GM23338 (cell line): ENCODE data around the gene RPS3A. TPM values are rescaled to one million over a fixed set of nuclear protein-coding genes. Genes with fewer than 3 reads are reported as not detected.

ENCODE experiments used
- ATAC-seq: fragments of 200-7000 bp; cut with Tn5 transposase; 3 replicates; pipeline ENCODE4 v1.9.1; 2020
- DNase-seq: peaks from one replicate; pipeline ENCODE4 v3.0.0-alpha.2; 2015; ENCODE audit warnings: low spot score
- H2AFZ ChIP-seq: fragments of 200-600 bp; sonication (generic); 2 replicates; pipeline ENCODE4 v1.8.0; 2016; ENCODE audit warnings: antibody characterized with exemption, mild to moderate bottlenecking, moderate library complexity
- H3F3A ChIP-seq: fragments of 200-600 bp; sonication (generic); replicated peaks from 2 replicates; pipeline ENCODE4 v1.8.0; 2017; ENCODE audit warnings: antibody characterized with exemption, mixed run types, low read depth
- H3K27ac ChIP-seq: fragments of 200-600 bp; sonication (generic); 2 replicates; pipeline ENCODE4 v1.6.1; 2016; ENCODE audit warnings: low read depth
- H3K27me3 ChIP-seq: fragments of 200-600 bp; sonication (generic); 2 replicates; pipeline ENCODE4 v1.8.0; 2016; ENCODE audit warnings: mild to moderate bottlenecking, mixed run types, moderate library complexity; ENCODE audit not compliant: insufficient read depth
- H3K36me3 ChIP-seq: fragments of 200-600 bp; sonication (generic); 2 replicates; pipeline ENCODE4 v1.8.0; 2016; ENCODE audit warnings: mild to moderate bottlenecking; ENCODE audit not compliant: insufficient read depth
- H3K4me1 ChIP-seq: fragments of 200-600 bp; sonication (generic); 2 replicates; pipeline ENCODE4 v1.8.0; 2016; ENCODE audit warnings: mild to moderate bottlenecking, moderate library complexity; ENCODE audit not compliant: insufficient read depth
- H3K4me2 ChIP-seq: fragments of 200-600 bp; sonication (generic); 2 replicates; pipeline ENCODE4 v1.7.1; 2017; ENCODE audit warnings: mixed run types
- H3K4me3 ChIP-seq: fragments of 200-600 bp; sonication (generic); 2 replicates; pipeline ENCODE4 v1.6.1; 2016; ENCODE audit warnings: mixed run types
- H3K79me2 ChIP-seq: fragments of 200-600 bp; sonication (generic); replicated peaks from 2 replicates; pipeline ENCODE4 v1.8.0; 2017; ENCODE audit warnings: mild to moderate bottlenecking; ENCODE audit not compliant: insufficient read depth
- H3K9me2 ChIP-seq: fragments of 200-600 bp; sonication (generic); 2 replicates; pipeline ENCODE4 v1.8.0; 2017; ENCODE audit not compliant: insufficient read depth
- H4K20me1 ChIP-seq: fragments of 200-600 bp; sonication (generic); replicated peaks from 2 replicates; pipeline ENCODE4 v1.8.0; 2017; ENCODE audit warnings: mild to moderate bottlenecking; ENCODE audit not compliant: insufficient read depth
- H3K27ac Mint-ChIP-seq: 2 replicates; pipeline ENCODE4 v1.8.0; 2020; ENCODE audit warnings: inconsistent platforms, mild to moderate bottlenecking, moderate library complexity, mixed read lengths
- H3K27me3 Mint-ChIP-seq: 3 replicates; pipeline ENCODE4 v1.8.0; 2022; ENCODE audit warnings: low read depth, mild to moderate bottlenecking, moderate library complexity, mixed read lengths, inconsistent platforms; ENCODE audit not compliant: insufficient read depth, poor library complexity
- H3K36me3 Mint-ChIP-seq: 3 replicates; pipeline ENCODE4 v1.8.0; 2021; ENCODE audit warnings: low read depth, mild to moderate bottlenecking, inconsistent platforms, moderate library complexity, mixed read lengths
- H3K4me1 Mint-ChIP-seq: 3 replicates; pipeline ENCODE4 v1.8.0; 2020; ENCODE audit warnings: mild to moderate bottlenecking, inconsistent platforms, mixed read lengths
- H3K4me3 Mint-ChIP-seq: 3 replicates; pipeline ENCODE4 v1.8.0; 2021; ENCODE audit warnings: moderate library complexity, mild to moderate bottlenecking, inconsistent platforms, mixed read lengths
- H3K9me3 Mint-ChIP-seq: 3 replicates; pipeline ENCODE4 v1.8.0; 2020; ENCODE audit warnings: moderate library complexity, mild to moderate bottlenecking, inconsistent platforms, mixed read lengths
- CTCF ChIP-seq, 2 experiments: fragments of 200-600 bp in 1 of 2; sonication (generic) in 1 of 2; conservative IDR thresholded peaks; 2 replicates each; pipeline versions ENCODE4 v1.5.1 to v1.6.1; 2016 to 2017; ENCODE audit warnings: antibody characterized with exemption in 2 of 2, low read depth in 2 of 2, mild to moderate bottlenecking in 2 of 2, moderate library complexity in 1 of 2
- ETS1 ChIP-seq: IDR thresholded peaks from 2 replicates; pipeline ENCODE4 v1.6.1; 2016; ENCODE audit warnings: antibody characterized with exemption
- EZH2phosphoT487 ChIP-seq: fragments of 200-600 bp; sonication (generic); IDR thresholded peaks from one replicate; pipeline ENCODE4 v1.8.1; 2018; ENCODE audit warnings: antibody characterized with exemption; ENCODE audit not compliant: unreplicated experiment
- NANOG ChIP-seq: IDR thresholded peaks from 2 replicates; pipeline ENCODE4 v1.6.1; 2016; ENCODE audit warnings: antibody characterized with exemption, borderline replicate concordance
- REST ChIP-seq: IDR thresholded peaks from one replicate; pipeline ENCODE4 v1.6.1; 2018; ENCODE audit warnings: antibody characterized with exemption; ENCODE audit not compliant: unreplicated experiment
- STAT1 ChIP-seq: IDR thresholded peaks from one replicate; pipeline ENCODE4 v1.6.1; 2016; ENCODE audit warnings: antibody characterized with exemption; ENCODE audit not compliant: unreplicated experiment
- ZNF114 ChIP-seq: fragments of 250-450 bp; sonication (Bioruptor Pico); IDR thresholded peaks from 2 replicates; pipeline ENCODE4 v1.5.0; 2020; ENCODE audit warnings: mild to moderate bottlenecking, moderate library complexity
- polyA plus RNA-seq: library from polyadenylated mRNA; unstranded; fragments of >200 nt; fragmentation: Nextera tagmentation; extraction: Ambion mirVana; gene quantifications from 2 replicates; pipeline ENCODE4 v1.2.1, GENCODE V29; 2016
- total RNA-seq: library from RNA; depleted of rRNA; stranded (reverse); fragments of >200 nt; shearing (Covaris generic); gene quantifications from 2 replicates; pipeline ENCODE4 v1.2.3, GENCODE V29; 2014

The RPS3A gene
- total and polyA plus RNA-seq, 2 experiments from 2014 or later, result 2,486 to 3,506 TPM

- TF ChIP-seq ETS1, result no peak
- TF ChIP-seq EZH2phosphoT487, result no peak
- no peak for TF ChIP-seq STAT1
- no peak for TF ChIP-seq ZNF114 (CRISPR knock-in tag)
- no peak for TF ChIP-seq REST
These were observed 15.6 kb downstream of the RPS3A start (continued) for GRCh38 chr4:151114986-151115385.

- Histone ChIP-seq H3K36me3 (peaks cover 4% of the 10 kb centered on the region), H3K4me2 (no peak overlapping the region), H3K4me3 (no peak overlapping the region), H3K4me1 (no peaks in the 10 kb centered on the region), H4K20me1 (peaks cover 4% of the 10 kb centered on the region), H2AFZ (no peak overlapping the region), H3K27me3 (no peaks in the 10 kb centered on the region), H3F3A (peaks cover 9% of the 10 kb centered on the region; the same call in 1 of the 2 replicates), H3K9me2 (peaks cover 4% of the 10 kb centered on the region; the same call in 1 of the 2 replicates), H3K27ac (no peak overlapping the region; the same call in 1 of the 2 replicates), H3K79me2 (no peaks in the 10 kb centered on the region)
- Mint-ChIP-seq H3K36me3 (peaks cover 44% of the 10 kb centered on the region), H3K4me1 (no peaks in the 10 kb centered on the region), H3K9me3 (no peaks in the 10 kb centered on the region), H3K27me3 (peaks cover 8% of the 10 kb centered on the region), H3K27ac (peak overlapping the region; percentile 76; the same call in 1 of the 2 replicates), H3K4me3 (no peak overlapping the region)
- no peak for TF ChIP-seq NANOG
- TF ChIP-seq CTCF (conservative IDR thresholded peaks at IDR 0.05; ENCODE audit: low read depth in 2 of 2), result peak; percentile 81 to 87
- peak; percentile 74 for ATAC-seq
- DNase-seq, result peak; percentile 88
These were observed 18.0 kb downstream of the RPS3A start for GRCh38 chr4:151117371-151117962.
